Fibroblast of lung (primary cell): ENCODE results near the gene LYZL6. TPM values are rescaled to one million over a fixed set of nuclear protein-coding genes. Genes with fewer than 3 reads are reported as not detected.

ENCODE experiments used
- DNase-seq, 2 donors: peaks; one replicate each; pipeline versions ENCODE4 v3.0.0 to v3.0.0-alpha.2; 2010; ENCODE audit warnings: low read depth in 2 of 2
- H2AFZ ChIP-seq: 2 replicates; pipeline ENCODE4 v1.5.1; 2012; ENCODE audit warnings: low read length, control low read depth, inconsistent platforms
- H3K27ac ChIP-seq: 2 replicates; pipeline ENCODE4 v1.5.1; 2011; ENCODE audit warnings: low read length, control low read depth; ENCODE audit not compliant: insufficient read depth
- H3K27me3 ChIP-seq: 2 replicates; pipeline ENCODE4 v1.5.1; 2011; ENCODE audit warnings: mild to moderate bottlenecking, low read length; ENCODE audit not compliant: control insufficient read depth, insufficient read depth
- H3K36me3 ChIP-seq: 2 replicates; pipeline ENCODE4 v1.5.1; 2011; ENCODE audit warnings: low read length; ENCODE audit not compliant: control insufficient read depth, insufficient read depth
- H3K4me1 ChIP-seq: 2 replicates; pipeline ENCODE4 v1.5.1; 2011; ENCODE audit warnings: low read length; ENCODE audit not compliant: control insufficient read depth, insufficient read depth; ENCODE audit errors: extremely low read depth
- H3K4me2 ChIP-seq: 2 replicates; pipeline ENCODE4 v1.5.1; 2011; ENCODE audit warnings: low read length, control low read depth; ENCODE audit not compliant: insufficient read depth; ENCODE audit errors: extremely low read depth
- H3K4me3 ChIP-seq, 4 experiments: fragments of 200-600 bp in 1 of 4; sonication (generic) in 1 of 4; replicated peaks in 1 of 4; 2 replicates each; pipeline ENCODE4 v1.5.1; 2011 to 2016; ENCODE audit warnings: low read length in 4 of 4, low read depth in 3 of 4, mild to moderate bottlenecking in 3 of 4, control low read depth in 2 of 4, inconsistent platforms in 1 of 4, mixed read lengths in 1 of 4; ENCODE audit not compliant: insufficient read depth in 1 of 4; ENCODE audit errors: control extremely low read depth in 1 of 4
- H3K79me2 ChIP-seq: 2 replicates; pipeline ENCODE4 v1.5.1; 2012; ENCODE audit warnings: mild to moderate bottlenecking, low read length, inconsistent platforms; ENCODE audit not compliant: control insufficient read depth, insufficient read depth
- H3K9ac ChIP-seq: 2 replicates; pipeline ENCODE4 v1.5.1; 2011; ENCODE audit warnings: mild to moderate bottlenecking, low read length, control low read depth; ENCODE audit not compliant: insufficient read depth
- H3K9me3 ChIP-seq: 2 replicates; pipeline ENCODE4 v1.5.1; 2012; ENCODE audit warnings: low read depth, low read length; ENCODE audit not compliant: control insufficient read depth, insufficient read depth
- H4K20me1 ChIP-seq: 2 replicates; pipeline ENCODE4 v1.5.1; 2011; ENCODE audit warnings: low read length; ENCODE audit not compliant: control insufficient read depth, insufficient read depth; ENCODE audit errors: extremely low read depth
- CTCF ChIP-seq, 2 donors: IDR thresholded peaks in 1 of 2; conservative IDR thresholded peaks in 1 of 2; 1 replicate in 1 of 2; 2 replicates in 1 of 2; pipeline ENCODE4 v1.5.1; 2011 to 2012; ENCODE audit warnings: low read length in 2 of 2, control low read depth in 1 of 2, inconsistent platforms in 1 of 2, low read depth in 1 of 2, mild to moderate bottlenecking in 1 of 2
- EZH2 ChIP-seq: IDR thresholded peaks from 2 replicates; pipeline ENCODE4 v1.5.1; 2012; ENCODE audit warnings: low read length, control low read depth, mild to moderate bottlenecking; ENCODE audit errors: missing control alignments
- polyA plus RNA-seq, 2 donors: library from polyadenylated mRNA; depleted of rRNA in 1 of 2; stranded (reverse) in 1 of 2; unstranded in 1 of 2; fragments of >200 nt; gene quantifications; 2 replicates each; pipeline ENCODE4 v1.2.1, GENCODE V29; 2011 to 2012; ENCODE audit warnings: missing spikeins in 1 of 2
- total RNA-seq: library from RNA; depleted of rRNA; stranded (reverse); fragments of >200 nt; gene quantifications from 2 replicates; pipeline ENCODE4 v1.2.1, GENCODE V29; 2014

The LYZL6 gene
- total and polyA plus RNA-seq, 2 donors (not counting 1 experiment from before 2014, with no cell fraction given): not detected

GRCh38 chr17:35895636-35896587 lies 47.6 kb downstream of the LYZL6 start:
- DNase-seq: peak; percentile 16 to 67
- TF ChIP-seq CTCF (conservative IDR thresholded peaks at IDR 0.05 in 1 of 2, IDR thresholded peaks at IDR 0.05 in 1 of 2; ENCODE audit: low read depth in 1 of 2, low read length in 2 of 2): no peak
- TF ChIP-seq EZH2: no peak
- H2AFZ ChIP-seq: no peak overlapping the region

GRCh38 chr17:35894206-35894605 lies 49.3 kb downstream of the LYZL6 start:
- Histone ChIP-seq H3K9me3 (no peaks in the 10 kb centered on the region), H3K9ac (no peak overlapping the region), H3K4me3 (no peak overlapping the region), H3K27me3 (no peaks in the 10 kb centered on the region), H3K36me3 (no peaks in the 10 kb centered on the region), H4K20me1 (no peaks in the 10 kb centered on the region), H3K79me2 (no peaks in the 10 kb centered on the region), H2AFZ (no peak overlapping the region), H3K4me1 (no peaks in the 10 kb centered on the region), H3K27ac (no peak overlapping the region), H3K4me2 (no peak overlapping the region)
- no peak for TF ChIP-seq EZH2
- no peak for DNase-seq

More at GRCh38 chr17:35895636-35896587, 47.6 kb downstream of the LYZL6 start:
- Histone ChIP-seq H3K4me1 (no peaks in the 10 kb centered on the region), H3K36me3 (no peaks in the 10 kb centered on the region), H3K27ac (no peak overlapping the region), H3K4me2 (no peak overlapping the region), H3K9ac (no peak overlapping the region), H3K79me2 (no peaks in the 10 kb centered on the region), H3K27me3 (no peaks in the 10 kb centered on the region), H3K4me3 (no peak overlapping the region), H4K20me1 (no peaks in the 10 kb centered on the region), H3K9me3 (no peaks in the 10 kb centered on the region)

- Histone ChIP-seq H3K4me3 (no peak overlapping the region), H4K20me1 (no peaks in the 10 kb centered on the region), H3K4me1 (no peaks in the 10 kb centered on the region), H3K9ac (no peak overlapping the region), H3K27me3 (no peaks in the 10 kb centered on the region), H2AFZ (no peak overlapping the region), H3K36me3 (no peaks in the 10 kb centered on the region), H3K4me2 (no peak overlapping the region), H3K27ac (no peak overlapping the region), H3K79me2 (no peaks in the 10 kb centered on the region), H3K9me3 (no peaks in the 10 kb centered on the region)
- TF ChIP-seq EZH2 (no peak), CTCF (conservative IDR thresholded peaks at IDR 0.05 in 1 of 2, IDR thresholded peaks at IDR 0.05 in 1 of 2; ENCODE audit: low read depth in 1 of 2, low read length in 2 of 2) (no peak)
- no peak for DNase-seq
Observed at GRCh38 chr17:35893751-35894150, 49.8 kb downstream of the LYZL6 start.
